Activated naive CD4-positive, alpha-beta T cell treated with anti-CD3 and anti-CD28 coated beads, Interleukin-2, amount 10 ng/mL, durations not matched to agents 7 days and 5 days (primary cell): ENCODE data around the gene RFX1.

Source experiments
- CTCF ChIA-PET: fragments of 350-600 bp; sonication (Branson Sonifier 250); formaldehyde crosslinking; loops from one replicate; lab custom pipeline; 2021; ENCODE audit warnings: antibody characterized with exemption; lab: Charles Lee
- DNase-seq: peaks from one replicate; pipeline ENCODE4 v3.0.0-alpha.2; 2020
- H3K27ac Mint-ChIP-seq: one replicate; pipeline ENCODE4 v1.8.0; 2021; ENCODE audit warnings: mild to moderate bottlenecking, moderate library complexity, mixed read lengths
- H3K27me3 Mint-ChIP-seq: one replicate; pipeline ENCODE4 v1.8.0; 2021; ENCODE audit warnings: mild to moderate bottlenecking, mixed read lengths
- H3K36me3 Mint-ChIP-seq: one replicate; pipeline ENCODE4 v1.8.0; 2021; ENCODE audit warnings: mixed read lengths
- H3K4me1 Mint-ChIP-seq: one replicate; pipeline ENCODE4 v1.8.0; 2021; ENCODE audit warnings: mixed read lengths
- H3K4me3 Mint-ChIP-seq: one replicate; pipeline ENCODE4 v1.8.0; 2021; ENCODE audit warnings: mild to moderate bottlenecking, moderate library complexity, mixed read lengths
- H3K9me3 Mint-ChIP-seq: one replicate; pipeline ENCODE4 v1.8.0; 2021; ENCODE audit warnings: mixed read lengths

RFX1 gene

GRCh38 chr19:13996928-13997630, 9.0 kb downstream of the RFX1 start:
- peaks cover 22% of the 10 kb centered on the region for H3K4me1 Mint-ChIP-seq
- peaks cover 5% of the 10 kb centered on the region for H3K9me3 Mint-ChIP-seq
- H3K27ac Mint-ChIP-seq: no peak overlapping the region
- H3K27me3 Mint-ChIP-seq: no peaks in the 10 kb centered on the region
- no peak overlapping the region for H3K4me3 Mint-ChIP-seq
- H3K36me3 Mint-ChIP-seq: peaks cover 35% of the 10 kb centered on the region
- CTCF ChIA-PET: no interaction called here
- no peak for DNase-seq

GRCh38 chr19:13995878-13996765, 10.0 kb downstream of the RFX1 start:
- Mint-ChIP-seq H3K27me3 (no peaks in the 10 kb centered on the region), H3K4me3 (no peak overlapping the region), H3K9me3 (peaks cover 5% of the 10 kb centered on the region), H3K27ac (no peak overlapping the region), H3K36me3 (peaks cover 40% of the 10 kb centered on the region), H3K4me1 (peaks cover 13% of the 10 kb centered on the region)
- DNase-seq: no peak
- CTCF ChIA-PET: no interaction called here

- no peaks in the 10 kb centered on the region for H3K27me3 Mint-ChIP-seq
- H3K27ac Mint-ChIP-seq: no peak overlapping the region
- CTCF ChIA-PET: no interaction called here
- H3K4me3 Mint-ChIP-seq: no peak overlapping the region
- peaks cover 5% of the 10 kb centered on the region for H3K9me3 Mint-ChIP-seq
- no peak for DNase-seq
- peaks cover 40% of the 10 kb centered on the region for H3K36me3 Mint-ChIP-seq
- peaks cover 9% of the 10 kb centered on the region for H3K4me1 Mint-ChIP-seq
These were observed 10.9 kb downstream of the RFX1 start for GRCh38 chr19:13995017-13995728.

GRCh38 chr19:13993590-13994300, 12.4 kb downstream of the RFX1 start:
- Mint-ChIP-seq H3K36me3 (peaks cover 41% of the 10 kb centered on the region), H3K4me1 (peaks cover 20% of the 10 kb centered on the region), H3K27me3 (no peaks in the 10 kb centered on the region), H3K9me3 (peaks cover 2% of the 10 kb centered on the region), H3K27ac (peak overlapping the region; percentile 38), H3K4me3 (no peak overlapping the region)
- CTCF ChIA-PET: no interaction called here
- DNase-seq: no peak

GRCh38 chr19:13992025-13992424, 14.1 kb downstream of the RFX1 start:
- Mint-ChIP-seq H3K9me3 (no peaks in the 10 kb centered on the region), H3K36me3 (peaks cover 35% of the 10 kb centered on the region), H3K4me1 (peaks cover 35% of the 10 kb centered on the region), H3K27me3 (no peaks in the 10 kb centered on the region), H3K27ac (peak overlapping the region; percentile 19), H3K4me3 (no peak overlapping the region)
- CTCF ChIA-PET: interaction anchor here (1.1 kb wide), 1 partner anchor 67 kb away, joined by 4 read pairs; no protein-coding TSS in a partner anchor
- no peak for DNase-seq

GRCh38 chr19:13990085-13990484, 16.0 kb downstream of the RFX1 start:
- H3K9me3 Mint-ChIP-seq: no peaks in the 10 kb centered on the region
- CTCF ChIA-PET: interaction anchor here (0.5 kb wide), 1 partner anchor 146 kb away, joined by 3 read pairs; the partner anchor contains the start of gene ASF1B
- H3K36me3 Mint-ChIP-seq: peaks cover 35% of the 10 kb centered on the region
- H3K4me1 Mint-ChIP-seq: peaks cover 54% of the 10 kb centered on the region
- no peaks in the 10 kb centered on the region for H3K27me3 Mint-ChIP-seq
- DNase-seq: no peak
- peak overlapping the region; percentile 45 for H3K27ac Mint-ChIP-seq
- H3K4me3 Mint-ChIP-seq: no peak overlapping the region

GRCh38 chr19:13989487-13989886, 16.6 kb downstream of the RFX1 start:
- Mint-ChIP-seq H3K4me3 (no peak overlapping the region), H3K4me1 (peaks cover 60% of the 10 kb centered on the region), H3K9me3 (no peaks in the 10 kb centered on the region), H3K27me3 (no peaks in the 10 kb centered on the region), H3K36me3 (peaks cover 33% of the 10 kb centered on the region), H3K27ac (peak overlapping the region; percentile 98)
- CTCF ChIA-PET: interaction anchor here (0.5 to 1.4 kb wide), 3 partner anchors 10 to 147 kb away, joined by 3 to 4 read pairs (median 3); partner anchors contain the start of gene ASF1B
- DNase-seq: no peak

GRCh38 chr19:13987101-13987890, 18.8 kb downstream of the RFX1 start:
- H3K27ac Mint-ChIP-seq: peak overlapping the region; percentile 98
- no peak for DNase-seq
- H3K4me3 Mint-ChIP-seq: peak overlapping the region; percentile 60

GRCh38 chr19:13986348-13986904, 19.7 kb downstream of the RFX1 start:
- CTCF ChIA-PET: no interaction called here
- peak; percentile 99 for DNase-seq
- no peaks in the 10 kb centered on the region for H3K9me3 Mint-ChIP-seq
- peaks cover 31% of the 10 kb centered on the region for H3K36me3 Mint-ChIP-seq
- H3K4me1 Mint-ChIP-seq: peaks cover 88% of the 10 kb centered on the region
- H3K27ac Mint-ChIP-seq: peak overlapping the region; percentile 98
- H3K4me3 Mint-ChIP-seq: peak overlapping the region; percentile 60
- H3K27me3 Mint-ChIP-seq: no peaks in the 10 kb centered on the region

More at GRCh38 chr19:13987101-13987890, 18.8 kb downstream of the RFX1 start:
- Mint-ChIP-seq H3K27me3 (no peaks in the 10 kb centered on the region), H3K4me1 (peaks cover 79% of the 10 kb centered on the region), H3K36me3 (peaks cover 32% of the 10 kb centered on the region), H3K9me3 (no peaks in the 10 kb centered on the region)
- CTCF ChIA-PET: no interaction called here

- peak overlapping the region; percentile 98 for H3K27ac Mint-ChIP-seq
- H3K4me3 Mint-ChIP-seq: peak overlapping the region; percentile 27
- no peak for DNase-seq
- H3K27me3 Mint-ChIP-seq: no peaks in the 10 kb centered on the region
- peaks cover 91% of the 10 kb centered on the region for H3K4me1 Mint-ChIP-seq
- H3K9me3 Mint-ChIP-seq: no peaks in the 10 kb centered on the region
- peaks cover 25% of the 10 kb centered on the region for H3K36me3 Mint-ChIP-seq
- CTCF ChIA-PET: interaction anchor here (0.8 to 1.8 kb wide), 4 partner anchors 14 to 84 kb away, joined by 3 read pairs; no protein-coding TSS in a partner anchor
These were observed 20.3 kb downstream of the RFX1 start for GRCh38 chr19:13985771-13986347.

GRCh38 chr19:13984875-13985741, 21.0 kb downstream of the RFX1 start:
- H3K4me3 Mint-ChIP-seq: peak overlapping the region; percentile 27
- CTCF ChIA-PET: interaction anchor here (0.6 to 1.8 kb wide), 5 partner anchors 14 to 83 kb away, joined by 3 read pairs; no protein-coding TSS in a partner anchor
- no peaks in the 10 kb centered on the region for H3K9me3 Mint-ChIP-seq
- peaks cover 22% of the 10 kb centered on the region for H3K36me3 Mint-ChIP-seq
- peaks cover 89% of the 10 kb centered on the region for H3K4me1 Mint-ChIP-seq
- H3K27ac Mint-ChIP-seq: peak overlapping the region; percentile 98
- no peak for DNase-seq
- H3K27me3 Mint-ChIP-seq: no peaks in the 10 kb centered on the region
